HG03469 (cell line): ENCODE measurements around the gene NGEF.
"Not testable (repeated sequence)": the region's sequence is repeated elsewhere in the genome, so short reads cannot be mapped to it uniquely, and the experiment has no call there.

Source experiments
- ATAC-seq: cut with Tn5 transposase; IDR thresholded peaks from one replicate; pipeline ENCODE4 v1.9.1; 2021; ENCODE audit warnings: mild to moderate bottlenecking, moderate library complexity, moderate number of reproducible peaks; ENCODE audit not compliant: unreplicated experiment

Gene NGEF

DNA sequence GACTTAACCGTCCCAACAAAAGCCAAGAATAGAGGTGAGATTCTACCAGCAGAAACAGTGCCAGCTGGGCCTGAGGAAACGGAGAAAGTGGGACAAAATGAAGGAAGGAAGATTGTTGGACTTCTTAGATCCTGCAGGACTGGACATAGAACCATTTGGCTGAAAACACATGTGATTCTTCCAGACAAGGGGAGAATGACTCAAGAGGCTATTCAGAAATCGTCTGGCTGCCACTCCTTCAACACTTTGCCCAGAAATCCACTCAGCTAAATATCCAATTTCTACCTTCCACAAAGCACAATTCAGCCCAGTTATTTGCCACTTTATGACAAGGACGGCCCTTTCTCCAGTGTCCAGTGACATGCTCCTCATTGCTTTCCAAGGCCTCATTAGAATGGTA is 81.4 kb downstream of the NGEF start:
- no peak for ATAC-seq

DNA sequence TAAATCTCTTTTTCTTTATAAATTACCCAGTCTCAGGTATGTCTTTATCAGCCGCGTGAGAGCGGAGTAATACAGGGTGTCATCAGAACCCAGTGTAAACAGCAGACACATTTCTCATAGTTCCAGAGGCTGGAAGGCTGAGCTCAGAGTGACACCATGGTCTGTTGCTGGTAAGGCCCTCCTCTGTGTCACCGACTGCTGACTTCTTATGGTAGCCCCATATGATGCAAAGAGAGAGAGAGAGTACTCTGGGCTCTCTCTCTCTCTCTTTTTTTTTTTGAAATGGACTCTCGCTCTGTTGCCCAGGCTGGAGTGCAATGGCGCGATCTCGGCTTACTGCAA is 83.0 kb downstream of the NGEF start:
- ATAC-seq, result no peak

DNA sequence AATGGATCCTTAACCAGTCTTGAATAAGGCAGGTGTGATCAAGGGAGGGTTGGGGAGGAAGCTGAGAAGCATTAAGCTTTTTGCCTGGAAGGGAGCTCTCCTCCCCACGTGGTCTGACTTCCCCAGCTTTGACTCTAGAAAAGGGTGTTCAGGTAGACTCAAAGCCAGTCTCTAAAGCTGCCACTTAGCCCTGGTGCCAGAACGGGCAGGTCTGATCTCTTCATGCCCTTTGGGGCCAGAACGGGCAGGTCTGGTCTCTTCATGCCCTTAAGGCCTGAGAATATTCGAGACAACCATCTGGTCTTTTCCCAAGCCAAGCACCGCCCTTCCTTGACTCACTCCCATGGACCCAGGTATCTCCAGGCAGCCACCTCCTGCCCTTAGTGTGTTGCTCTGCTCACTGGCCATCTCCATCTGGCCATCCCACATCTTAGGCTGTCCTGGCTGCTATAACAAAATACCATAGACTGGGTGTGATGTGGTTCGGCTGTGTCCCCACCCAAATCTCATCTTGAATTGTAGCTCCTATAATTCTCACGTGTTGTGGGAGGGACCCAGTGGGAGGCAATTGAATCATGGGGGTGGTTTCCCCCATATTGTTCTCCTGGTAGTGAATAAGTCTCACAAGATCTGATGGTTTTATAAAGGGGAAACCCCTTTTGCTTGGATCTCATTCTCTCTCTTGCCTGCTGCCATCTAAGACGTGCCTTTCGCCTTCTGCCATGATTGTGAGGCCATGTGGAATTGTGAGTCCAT is 83.6 kb downstream of the NGEF start:
- ATAC-seq, result no peak

DNA sequence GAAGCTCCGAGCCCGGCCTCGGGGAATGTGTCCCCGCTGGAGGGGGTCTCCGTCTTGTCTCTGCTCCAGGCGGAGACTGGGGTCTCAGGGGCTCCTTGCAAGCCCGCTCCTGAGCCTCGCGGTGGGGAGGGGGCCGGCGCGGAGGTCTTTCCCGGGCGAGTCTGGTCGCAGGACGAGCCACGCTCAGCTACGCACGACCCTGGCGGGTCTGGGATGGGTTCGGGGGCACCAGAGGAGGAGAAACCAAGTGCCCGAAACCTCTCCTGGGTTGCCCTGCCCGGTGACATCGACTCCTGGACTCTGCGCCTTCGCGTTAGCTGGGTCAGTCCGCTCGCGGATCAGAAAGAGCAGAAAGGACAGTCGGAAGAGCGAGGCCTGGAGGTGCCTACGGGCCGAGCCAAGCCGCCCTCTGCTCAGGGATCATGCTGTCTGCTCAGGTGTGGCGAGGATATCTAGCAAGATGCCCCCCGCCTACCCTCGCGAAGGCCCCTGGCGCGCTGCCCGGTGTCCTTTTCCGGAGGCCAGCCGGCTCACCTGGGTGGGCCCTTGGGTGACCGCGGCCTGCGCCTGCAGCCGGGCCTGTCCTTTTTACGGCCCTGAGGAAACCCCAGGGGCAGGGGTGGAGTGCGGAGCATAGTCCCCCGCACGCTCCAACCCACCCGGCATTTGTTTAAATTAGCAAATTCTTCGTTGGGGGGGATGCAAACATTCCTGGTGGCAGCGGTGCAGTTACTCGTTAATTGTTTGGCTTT is 84.3 kb downstream of the NGEF start:
- no peak for ATAC-seq

DNA sequence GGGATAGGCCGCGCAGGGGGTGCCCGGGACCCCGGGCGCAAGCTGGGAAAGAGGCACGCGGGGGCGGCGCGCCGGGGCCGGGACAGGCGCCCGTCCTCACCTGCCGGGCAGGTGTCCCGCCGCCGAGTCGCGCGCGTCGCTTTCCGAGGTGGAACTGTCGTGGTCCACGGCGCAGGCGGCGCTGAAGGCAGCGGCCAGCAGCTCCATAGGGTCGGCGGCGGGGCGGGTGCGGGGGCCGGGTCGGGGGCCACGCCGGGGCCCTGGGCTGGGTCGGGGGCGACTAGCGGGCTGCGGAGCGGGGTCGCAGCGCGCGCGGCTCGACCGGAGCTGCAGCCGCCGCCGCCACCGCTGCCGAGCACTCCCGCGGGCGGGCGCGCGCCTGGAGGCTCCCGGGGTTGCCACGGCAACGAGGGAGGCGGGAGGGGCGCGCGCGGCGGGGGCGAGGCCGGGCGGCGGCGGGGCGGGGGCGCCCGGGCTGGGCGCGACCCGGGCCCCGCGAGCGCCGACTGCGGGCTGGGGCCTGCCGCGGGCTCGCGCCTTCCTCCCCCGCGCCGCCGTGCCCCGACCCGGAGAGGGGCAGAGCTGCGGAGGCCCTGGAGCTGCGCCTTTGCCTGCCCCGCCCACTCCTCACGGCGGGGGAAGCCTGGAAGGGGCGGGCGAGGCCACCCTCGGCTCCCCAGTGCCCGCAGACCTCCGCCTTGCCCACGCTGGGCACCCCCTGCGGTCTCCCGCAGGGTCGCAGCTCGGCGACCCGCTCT is 85.1 kb downstream of the NGEF start:
- no peak for ATAC-seq

DNA sequence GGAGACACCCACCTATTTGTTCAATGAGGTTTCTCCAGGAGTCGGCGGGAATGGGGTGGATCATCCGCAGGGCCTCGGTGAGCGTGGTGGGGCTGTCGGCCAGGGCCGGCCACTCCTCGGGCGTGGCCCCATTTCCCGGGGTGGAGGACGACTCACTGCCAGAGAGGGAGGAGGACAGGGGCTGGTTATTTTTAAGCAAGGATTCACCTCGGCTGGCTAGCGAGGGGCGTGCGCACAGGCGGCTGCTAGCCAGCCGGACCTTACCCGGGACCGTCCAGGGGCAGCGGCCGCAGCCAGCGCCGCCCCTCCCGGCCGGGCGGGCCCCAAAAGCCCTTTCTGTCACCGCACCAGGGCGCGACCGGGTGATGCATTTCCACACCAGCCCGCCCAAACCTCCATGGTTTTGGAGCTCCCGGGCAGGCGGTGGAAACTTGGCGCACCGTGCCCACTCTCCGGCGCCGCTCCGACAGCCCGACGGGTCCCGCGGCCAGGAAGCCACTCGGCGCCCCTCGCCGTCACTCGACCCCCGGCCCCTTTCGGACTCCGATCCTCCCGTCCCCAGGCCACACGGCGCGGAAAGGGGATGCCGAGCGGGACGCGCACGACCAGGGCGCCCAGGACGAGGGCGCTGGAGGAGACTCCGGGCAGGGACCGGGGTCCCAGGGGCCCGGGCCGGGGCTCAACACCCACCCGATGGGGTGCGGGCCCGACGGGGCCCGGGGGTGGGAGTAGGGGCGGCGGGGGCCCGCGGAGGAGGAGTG is 85.8 kb downstream of the NGEF start:
- ATAC-seq, result no peak

DNA sequence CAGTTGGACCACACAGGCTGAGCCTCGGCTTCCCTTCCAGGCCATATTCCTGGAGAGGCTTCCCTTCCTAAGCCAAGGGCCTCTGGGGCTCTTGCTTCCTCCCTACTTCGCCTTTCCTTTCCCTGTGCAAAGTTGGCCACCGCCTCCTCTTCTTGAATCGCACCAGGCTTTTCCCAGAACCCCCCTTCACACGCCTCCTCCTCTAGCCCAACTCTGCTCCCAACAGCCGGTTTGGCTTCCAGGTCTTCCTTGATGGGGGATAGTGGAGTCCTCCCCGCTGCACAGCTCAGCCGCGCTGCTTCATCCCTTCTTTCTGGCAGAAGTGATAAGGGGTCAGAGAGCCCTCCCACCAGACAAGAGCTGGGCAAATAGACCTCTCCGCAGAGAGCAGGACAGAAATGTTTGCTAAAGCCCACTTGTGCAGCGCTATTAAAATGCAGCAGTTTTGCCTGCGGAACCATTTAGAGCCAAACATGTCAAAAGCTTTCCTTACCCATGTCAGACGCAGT is 86.6 kb downstream of the NGEF start:
- ATAC-seq, result no peak

DNA sequence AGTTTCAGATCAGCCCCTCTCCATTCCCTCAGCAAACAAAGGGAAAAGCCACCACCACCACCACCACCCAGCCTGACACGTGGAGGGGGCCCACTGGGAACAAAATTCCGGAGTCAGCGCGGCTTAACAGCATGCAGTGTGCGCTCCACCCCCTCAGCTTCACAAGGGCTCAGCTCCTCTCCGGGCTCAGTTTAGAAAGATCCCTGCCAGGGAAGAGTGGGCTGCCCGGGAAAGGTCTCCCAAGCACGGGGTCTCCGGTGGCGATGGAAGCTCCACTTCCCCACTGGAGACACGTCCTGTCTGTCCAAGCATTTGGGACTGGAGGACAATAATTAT is 87.3 kb downstream of the NGEF start:
- ATAC-seq, result no peak

DNA sequence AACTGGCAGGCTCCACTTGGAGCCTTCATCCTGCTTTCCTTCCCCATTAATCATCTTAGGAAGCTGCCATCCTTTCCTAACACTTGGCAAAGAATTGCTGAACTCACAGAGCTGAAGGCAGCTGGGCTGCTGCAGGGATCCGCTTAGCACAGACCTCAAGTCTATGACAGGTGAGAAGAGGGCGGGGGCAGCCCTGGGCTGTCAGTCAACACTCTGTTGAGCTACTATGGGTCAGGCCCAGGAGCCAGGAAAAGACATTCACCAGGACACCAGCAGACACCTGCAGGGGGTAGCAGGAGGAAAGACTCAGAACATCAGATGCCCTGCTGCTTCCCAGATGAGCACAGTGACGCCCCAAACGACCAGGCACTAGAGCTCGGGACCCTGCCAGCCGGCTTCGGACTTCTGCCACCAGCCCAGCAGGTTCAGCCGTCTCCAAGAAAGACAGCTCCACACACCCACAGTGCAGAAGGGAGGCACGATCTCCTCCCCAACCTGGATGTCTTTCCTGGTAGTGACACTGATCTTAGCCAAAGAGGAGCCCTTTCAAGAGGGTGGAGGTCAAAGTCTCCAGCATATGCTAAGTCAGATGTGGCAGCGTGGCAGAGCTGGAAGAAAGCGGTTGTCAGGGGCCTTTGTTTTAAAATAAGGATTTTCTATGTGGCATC is 87.8 kb downstream of the NGEF start:
- no peak for ATAC-seq

DNA sequence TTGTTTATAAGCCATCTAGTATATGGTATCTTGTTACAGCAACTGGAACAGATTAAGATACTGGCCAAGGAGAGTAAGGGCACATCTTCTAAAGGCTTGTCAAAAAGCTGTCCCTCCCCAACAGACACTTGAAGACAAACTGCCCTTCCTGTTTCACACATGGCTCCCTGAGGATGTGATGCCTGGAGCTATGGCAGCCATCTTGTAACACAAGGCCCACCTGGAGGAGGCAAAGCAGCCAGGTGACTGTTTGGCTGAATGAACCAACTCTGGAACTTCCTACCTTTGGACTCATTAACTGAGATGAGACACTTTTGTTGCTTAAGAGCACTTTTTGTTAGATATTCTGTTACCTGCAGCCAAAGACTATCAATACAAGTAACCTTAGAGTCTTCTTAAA is 88.6 kb downstream of the NGEF start:
- ATAC-seq, result no peak

DNA sequence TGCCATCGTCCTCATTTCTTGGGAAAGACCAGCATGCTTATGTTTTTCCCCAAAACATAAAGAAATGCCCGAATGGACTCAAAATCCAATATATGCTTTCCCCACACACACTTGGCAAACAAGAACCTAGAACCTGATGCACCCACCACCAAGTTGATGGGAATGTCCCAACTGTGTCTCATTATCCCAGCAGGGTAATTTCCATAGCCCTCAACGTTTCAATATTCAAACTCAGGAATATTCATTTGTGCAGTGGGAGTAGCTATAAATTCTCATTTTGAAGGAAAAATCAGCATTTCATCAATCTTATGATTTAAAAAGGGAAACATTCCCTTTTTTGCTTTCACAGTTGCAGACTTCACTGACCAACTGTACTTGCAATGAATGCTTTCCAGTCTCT is 92.3 kb downstream of the NGEF start:
- ATAC-seq, result no peak

DNA sequence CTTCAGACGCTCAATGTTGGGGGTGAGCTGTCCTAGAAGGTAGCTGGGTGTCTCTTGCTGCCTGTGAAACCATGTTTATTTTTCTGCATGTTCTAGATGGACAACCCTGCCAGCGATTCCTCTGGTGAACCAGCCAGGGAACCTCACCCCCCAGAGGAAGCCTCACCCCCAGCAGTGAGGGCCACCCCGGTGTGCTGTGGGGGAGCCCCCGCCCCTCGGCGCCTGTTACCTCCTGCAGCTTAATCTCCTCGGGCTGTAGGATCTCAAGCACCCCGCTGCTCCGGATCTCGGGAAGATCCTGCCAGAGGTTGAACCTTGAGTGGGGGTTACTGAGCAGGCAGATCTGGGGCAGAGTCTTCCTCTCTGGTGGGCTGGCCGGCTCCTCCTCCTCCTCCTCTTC is 93.0 kb downstream of the NGEF start:
- ATAC-seq, result no peak

DNA sequence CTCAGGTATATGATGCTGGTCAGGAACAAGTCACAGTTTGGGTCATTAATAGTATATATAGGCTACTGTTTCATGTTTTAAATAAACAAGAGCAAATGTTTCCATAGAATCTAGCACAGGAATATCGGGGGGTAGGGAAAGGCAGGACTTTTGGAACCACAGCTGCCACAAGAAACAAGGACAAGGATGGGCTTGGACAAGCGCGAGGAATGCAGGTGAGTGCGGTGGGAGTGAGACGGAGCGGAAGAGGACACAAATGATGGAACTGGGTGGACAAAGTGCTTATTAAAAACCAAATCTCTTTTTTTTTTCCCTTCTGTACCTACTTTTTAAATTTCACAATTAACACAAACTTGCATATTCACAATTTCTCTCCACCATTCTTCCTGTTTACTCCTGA is 93.9 kb downstream of the NGEF start:
- ATAC-seq, result no peak

DNA sequence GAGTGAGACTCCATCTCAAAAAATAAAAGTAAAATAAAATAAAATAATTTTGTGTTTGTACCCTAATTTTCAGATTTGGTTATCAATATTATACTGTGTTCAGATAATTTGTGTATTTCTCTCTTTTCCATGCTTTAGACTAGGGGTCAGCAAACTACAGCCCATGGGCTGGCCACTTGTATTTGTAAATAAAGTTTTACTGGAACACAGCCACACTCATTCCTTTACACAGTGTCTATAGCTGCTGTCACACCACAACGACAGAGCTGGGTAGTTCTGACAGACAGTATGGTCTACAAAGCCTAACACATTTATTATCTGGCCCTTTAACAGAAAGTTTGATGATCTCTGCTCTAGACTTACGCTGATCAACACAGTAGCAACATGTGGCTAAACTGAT is 99.2 kb downstream of the NGEF start:
- no peak for ATAC-seq

DNA sequence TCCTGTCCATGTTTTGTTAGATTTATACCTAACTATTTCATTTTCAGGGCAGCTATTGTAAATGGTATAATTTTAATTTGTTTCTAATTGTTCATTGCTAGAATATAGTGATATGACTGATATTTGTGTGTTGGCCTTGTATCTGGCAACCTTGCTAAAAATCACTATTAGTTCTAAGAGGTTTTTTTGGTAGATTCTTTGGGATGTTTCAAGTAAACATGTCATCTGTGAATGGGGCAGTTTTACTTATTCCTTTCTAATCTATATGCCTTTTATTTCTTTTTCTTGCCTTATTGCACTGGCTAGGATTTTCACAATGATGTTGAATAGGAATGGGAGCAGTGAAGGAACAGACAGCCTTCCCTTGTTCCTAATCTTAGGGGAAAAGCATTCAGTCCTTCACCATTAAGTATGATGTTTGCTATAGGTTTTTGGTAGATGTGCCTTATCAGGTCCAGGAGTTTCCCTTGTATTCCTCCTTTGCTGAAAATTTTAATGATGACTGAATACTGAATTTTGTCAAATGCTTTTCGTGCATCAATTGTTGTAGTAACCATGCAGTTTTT is 101.3 kb downstream of the NGEF start:
- no peak for ATAC-seq

DNA sequence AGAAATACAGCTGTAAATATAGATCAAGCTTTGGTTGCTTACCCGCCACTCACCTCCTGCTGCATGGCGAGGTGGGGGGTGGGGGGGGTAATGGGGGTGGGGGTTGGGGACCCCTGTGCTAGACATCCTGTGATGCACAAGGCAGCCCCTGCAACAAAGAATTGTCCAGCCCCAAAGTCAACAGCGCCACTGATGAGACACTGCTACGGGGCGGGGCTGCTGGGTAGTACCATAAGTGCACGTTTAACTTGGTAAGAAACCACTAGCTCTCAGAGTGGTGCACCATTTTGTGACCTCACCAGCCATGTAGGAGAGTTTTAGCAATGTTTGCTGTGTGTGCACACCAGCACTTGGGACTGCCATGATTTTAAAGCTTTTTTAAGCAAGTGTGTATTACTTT is 102.7 kb downstream of the NGEF start:
- ATAC-seq, result no peak

DNA sequence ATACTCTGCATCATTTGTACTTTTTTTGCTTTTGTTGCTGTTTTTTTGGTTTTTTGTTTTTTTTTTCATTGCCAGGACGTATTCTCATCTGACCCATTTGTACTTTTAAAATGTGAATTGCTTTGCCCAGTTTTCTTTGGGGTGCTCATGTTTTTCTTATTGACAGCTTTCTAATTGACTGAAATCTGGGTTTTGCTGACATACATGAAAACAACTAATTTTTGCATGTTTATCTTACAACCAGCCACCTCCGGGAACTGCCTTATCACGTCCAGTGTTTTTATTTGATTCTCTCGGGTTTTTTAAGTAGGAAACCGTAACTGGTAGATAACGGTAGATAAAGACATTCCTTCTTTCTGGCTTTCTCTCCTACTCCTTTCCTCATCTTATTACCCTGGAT is 104.4 kb downstream of the NGEF start:
- ATAC-seq, result no peak

DNA sequence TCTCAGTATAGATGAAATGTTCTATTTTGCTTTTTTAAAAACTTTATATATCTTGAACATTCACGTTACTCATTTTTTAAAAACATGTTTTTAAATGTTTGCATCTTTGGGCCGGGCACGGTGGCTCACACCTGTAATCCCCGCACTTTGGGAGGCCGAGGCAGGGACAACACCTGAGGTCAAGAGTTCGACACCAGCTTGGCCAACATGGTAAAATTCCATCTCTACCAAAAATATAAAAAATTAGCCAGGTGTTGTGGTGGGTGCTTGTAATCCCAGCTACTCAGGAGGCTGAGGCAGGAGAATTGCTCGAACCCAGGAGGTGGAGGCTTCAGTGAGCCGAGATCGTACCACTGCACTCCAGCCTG is 105.4 kb downstream of the NGEF start:
- not testable (repeated sequence) for ATAC-seq

DNA sequence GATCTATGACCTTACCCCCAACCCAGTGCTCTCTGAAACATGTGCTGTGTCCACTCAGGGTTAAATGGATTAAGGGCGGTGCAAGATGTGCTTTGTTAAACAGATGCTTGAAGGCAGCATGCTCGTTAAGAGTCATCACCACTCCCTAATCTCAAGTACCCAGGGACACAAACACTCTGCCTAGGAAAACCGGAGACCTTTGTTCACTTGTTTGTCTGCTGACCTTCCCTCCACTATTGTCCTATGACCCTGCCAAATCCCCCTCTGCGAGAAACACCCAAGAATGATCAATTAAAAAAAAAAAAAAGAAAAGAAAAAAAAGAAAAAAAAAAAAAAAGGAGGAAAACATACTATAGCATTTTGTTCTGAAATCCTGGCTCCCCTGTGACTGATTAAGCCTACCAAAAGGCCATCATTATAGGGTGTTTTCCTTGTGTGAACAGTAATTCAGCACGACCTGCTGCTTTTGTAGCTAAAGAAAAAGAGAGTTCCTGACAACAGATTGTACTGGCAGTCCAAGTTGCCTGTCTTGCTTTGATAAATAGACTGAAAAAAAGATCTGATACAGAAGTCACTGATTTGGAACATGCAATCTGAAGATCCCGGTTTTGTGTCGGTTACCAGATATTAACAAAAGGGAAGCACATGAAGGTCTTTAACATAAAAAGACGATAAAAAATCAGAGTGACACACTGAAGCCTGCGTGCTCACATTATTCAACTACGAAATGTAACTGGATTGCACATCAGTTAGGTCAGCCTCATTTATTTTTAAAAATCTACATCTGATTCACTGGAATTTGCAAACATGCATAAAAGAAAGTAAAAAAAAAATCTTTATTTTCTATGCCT is 106.0 kb downstream of the NGEF start:
- not testable (repeated sequence) for ATAC-seq
